SK-N-MC (cell line): ENCODE results near the gene NGLY1.

Experiments used
- EZH2 ChIP-seq: fragments of 200-600 bp; sonication (generic); IDR thresholded peaks from one replicate; pipeline ENCODE4 v1.6.1; 2017; ENCODE audit warnings: antibody characterized with exemption
- POLR2AphosphoS5 ChIP-seq: IDR thresholded peaks from 2 replicates; pipeline ENCODE4 v1.6.1; 2012; ENCODE audit warnings: mild to moderate bottlenecking, low read depth, low read length, borderline replicate concordance

DNA sequence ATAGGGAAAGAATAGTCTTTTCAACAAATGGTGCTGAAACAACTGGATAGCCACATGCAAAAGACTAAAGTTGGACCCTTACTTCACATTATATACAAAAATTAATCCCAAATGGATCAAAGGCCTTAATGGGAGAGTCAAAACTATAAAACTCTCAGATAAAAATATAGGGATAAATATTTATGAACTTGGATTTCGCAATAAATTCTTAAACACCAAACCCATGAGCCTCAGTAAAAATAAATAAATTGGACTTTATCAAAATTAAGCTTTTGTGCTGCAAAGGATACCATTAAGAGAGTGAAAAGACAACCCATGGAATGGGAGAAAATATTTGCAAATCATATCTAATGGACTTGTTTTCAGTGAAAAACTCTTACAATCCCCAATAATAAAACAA, 99.8 kb downstream of the NGLY1 start:
- TF ChIP-seq POLR2AphosphoS5 (no peak), EZH2 (no peak)
